Stimulated activated CD4-positive, alpha-beta T cell treated with anti-CD3 and anti-CD28 coated beads, Interleukin-4, amount 100 ng/mL, for 48 hours (primary cell): ENCODE measurements around the gene OXCT2.

Experiments used
- DNase-seq, 2 donors: peaks; one replicate each; pipeline ENCODE4 v3.0.0-alpha.2; 2020; ENCODE audit warnings: low read depth in 2 of 2

OXCT2 gene

GRCh38 chr1:39762550-39763540 lies 8.3 kb downstream of the OXCT2 start:
- DNase-seq: no peak

GRCh38 chr1:39761557-39762260 lies 9.4 kb downstream of the OXCT2 start:
- no peak for DNase-seq

- no peak for DNase-seq
Observed at GRCh38 chr1:39761016-39761415, 10.1 kb downstream of the OXCT2 start.

GRCh38 chr1:39760074-39761008 lies 10.8 kb downstream of the OXCT2 start:
- DNase-seq: no peak

- no peak for DNase-seq
Observed at GRCh38 chr1:39759436-39759726, 11.8 kb downstream of the OXCT2 start.

GRCh38 chr1:39758556-39759435 lies 12.4 kb downstream of the OXCT2 start:
- no peak for DNase-seq

- DNase-seq: no peak
Observed at GRCh38 chr1:39757501-39757900, 13.6 kb downstream of the OXCT2 start.

GRCh38 chr1:39755965-39756659 lies 15.0 kb downstream of the OXCT2 start:
- DNase-seq: no peak

- no peak for DNase-seq
Observed at GRCh38 chr1:39754906-39755504, 16.1 kb downstream of the OXCT2 start.

GRCh38 chr1:39754026-39754570 lies 17.1 kb downstream of the OXCT2 start:
- DNase-seq: no peak

- DNase-seq: no peak
Observed at GRCh38 chr1:39753132-39754025, 17.8 kb downstream of the OXCT2 start.

- no peak for DNase-seq
Observed at GRCh38 chr1:39752703-39753102, 18.4 kb downstream of the OXCT2 start.

- no peak for DNase-seq
Observed at GRCh38 chr1:39751595-39751994, 19.6 kb downstream of the OXCT2 start.

GRCh38 chr1:39745016-39745670 lies 26.0 kb downstream of the OXCT2 start:
- DNase-seq: no peak

GRCh38 chr1:39738622-39739366 lies 32.4 kb downstream of the OXCT2 start, which contains the start of gene PPIE:
PPIE (plus strand) TSS chr1:39738882; CDS start chr1:39738901, 19 bp downstream.
- peak; percentile 99 for DNase-seq

- DNase-seq: no peak
Observed at GRCh38 chr1:39737546-39738169, 33.5 kb downstream of the OXCT2 start.

GRCh38 chr1:39735731-39736130 lies 35.4 kb downstream of the OXCT2 start:
- DNase-seq: no peak
